NCI-H1417 treated with DMSO at 0.1 percent for 48 hours (cell line): ENCODE data around the gene CLN5.
"Not testable (repeated sequence)": the region's sequence is repeated elsewhere in the genome, so short reads cannot be mapped to it uniquely, and the experiment has no call there.

Source experiments
- DNase-seq: peaks from one replicate; lab custom pipeline; 2025; lab: John Stamatoyannopoulos, UW

CLN5 gene

DNA sequence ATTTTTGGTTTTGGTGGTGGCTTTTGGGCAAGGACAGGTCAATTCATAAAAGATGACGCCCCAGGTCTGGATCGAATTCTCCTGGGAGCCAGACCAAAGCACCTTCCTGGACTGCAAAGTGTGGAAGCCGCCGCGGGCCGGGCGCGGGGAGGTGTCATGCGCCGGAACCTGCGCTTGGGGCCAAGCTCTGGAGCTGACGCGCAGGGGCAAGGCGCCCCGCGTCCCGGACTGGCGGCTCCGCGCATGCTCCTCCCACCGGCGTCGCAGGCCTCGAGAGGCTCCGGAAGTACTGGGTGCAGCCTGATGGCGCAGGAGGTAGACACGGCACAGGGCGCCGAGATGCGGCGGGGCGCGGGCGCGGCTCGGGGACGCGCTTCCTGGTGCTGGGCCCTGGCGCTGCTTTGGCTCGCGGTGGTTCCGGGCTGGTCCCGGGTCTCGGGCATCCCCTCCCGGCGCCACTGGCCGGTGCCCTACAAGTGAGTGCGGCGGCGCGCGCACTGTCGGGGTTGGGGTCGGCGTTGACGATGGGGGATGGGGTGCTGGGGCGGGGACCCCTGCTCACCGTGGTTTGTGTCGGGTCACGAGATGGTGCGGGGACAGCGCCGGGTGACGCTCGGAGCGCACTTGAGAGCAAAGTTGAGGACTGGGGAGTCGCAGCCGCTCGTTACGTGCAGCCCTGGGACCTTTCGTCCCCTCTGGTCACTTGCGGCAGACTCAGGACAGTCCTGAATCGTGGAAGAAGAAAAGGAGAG, at the start of gene CLN5:
CLN5 (plus strand) TSS at position 286 of the 752 bp plus-strand sequence; CDS start at position 304, 18 bp downstream.
- DNase-seq, result peak; percentile 71

DNA sequence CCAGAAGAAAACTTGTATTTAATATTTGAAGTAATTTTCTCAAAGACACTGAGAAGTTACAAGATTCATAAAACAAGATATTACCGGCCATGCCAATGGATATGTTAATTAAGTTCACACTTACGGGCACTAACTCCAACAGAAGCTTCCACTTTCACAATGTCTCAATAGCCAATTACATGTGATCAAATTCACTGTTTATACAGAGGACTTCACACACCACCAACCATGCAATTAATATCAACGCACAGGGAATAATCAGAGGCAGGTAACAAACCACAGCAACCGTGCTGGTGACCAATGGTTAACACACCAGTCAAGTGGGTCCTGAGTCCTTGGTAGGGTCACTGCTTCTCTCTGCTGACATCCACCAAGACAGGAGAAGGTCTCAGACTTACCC, 49.5 kb upstream of the CLN5 start:
- DNase-seq, result no peak

DNA sequence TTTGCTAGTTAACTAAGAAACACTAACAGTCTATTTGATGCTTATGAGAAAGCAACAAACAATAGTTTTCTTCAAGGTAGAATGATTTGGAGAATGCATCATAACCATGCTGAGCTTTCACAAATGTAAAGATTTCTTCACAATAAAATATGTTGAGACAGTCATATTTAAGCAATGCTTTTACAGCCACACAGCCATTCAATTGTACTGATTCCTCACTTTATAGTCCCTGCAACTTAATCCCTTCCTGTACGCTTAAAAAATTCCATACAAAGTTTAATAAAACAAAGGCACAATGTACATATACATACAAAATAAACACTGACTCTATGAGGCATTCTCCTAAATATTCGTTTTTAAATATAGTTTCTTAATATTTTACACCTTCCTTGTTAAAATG, 48.2 kb upstream of the CLN5 start:
- DNase-seq, result no peak

DNA sequence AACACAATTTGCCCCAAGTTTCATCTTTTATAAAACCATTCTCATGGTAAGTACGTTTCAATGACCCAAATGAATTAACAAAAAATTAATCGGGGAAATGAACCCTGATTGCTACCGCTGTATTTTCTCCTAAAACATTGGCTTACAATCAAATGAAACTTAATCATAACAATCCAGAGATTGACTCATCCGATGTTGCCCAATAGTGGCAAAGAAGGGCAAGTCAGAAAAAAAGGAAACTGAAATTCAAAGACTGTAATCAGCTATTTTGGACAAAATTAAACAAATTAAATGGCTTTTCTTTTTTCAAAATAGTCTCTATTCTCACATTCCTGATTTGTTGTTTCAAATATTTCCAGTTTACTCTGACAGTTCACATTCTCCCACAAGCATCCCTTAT, 47.4 kb upstream of the CLN5 start:
- DNase-seq, result no peak

DNA sequence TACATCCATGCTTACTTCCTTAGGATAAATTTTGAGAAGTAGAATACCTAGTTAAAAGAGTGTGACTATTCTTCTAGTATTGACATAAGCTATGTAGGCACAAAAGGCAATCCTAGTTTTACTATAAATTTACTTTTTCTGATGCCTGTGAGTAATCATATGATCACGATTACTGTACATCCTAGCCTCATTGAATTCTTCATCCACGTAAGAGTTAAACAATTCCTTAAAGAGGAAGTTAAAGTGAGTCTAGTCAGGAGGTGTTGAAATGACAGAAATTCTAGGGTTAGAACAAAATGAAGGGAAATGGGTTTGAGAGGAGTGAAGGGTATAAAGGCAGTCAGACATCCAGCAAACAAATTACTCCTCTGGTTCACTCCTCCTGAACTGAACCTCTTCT, 43.7 kb upstream of the CLN5 start, which contains the start of gene ACOD1:
ACOD1 (plus strand) TSS at position 363 of the 400 bp plus-strand sequence. CDS start 48 bp downstream, outside the sequence.
- no peak for DNase-seq

DNA sequence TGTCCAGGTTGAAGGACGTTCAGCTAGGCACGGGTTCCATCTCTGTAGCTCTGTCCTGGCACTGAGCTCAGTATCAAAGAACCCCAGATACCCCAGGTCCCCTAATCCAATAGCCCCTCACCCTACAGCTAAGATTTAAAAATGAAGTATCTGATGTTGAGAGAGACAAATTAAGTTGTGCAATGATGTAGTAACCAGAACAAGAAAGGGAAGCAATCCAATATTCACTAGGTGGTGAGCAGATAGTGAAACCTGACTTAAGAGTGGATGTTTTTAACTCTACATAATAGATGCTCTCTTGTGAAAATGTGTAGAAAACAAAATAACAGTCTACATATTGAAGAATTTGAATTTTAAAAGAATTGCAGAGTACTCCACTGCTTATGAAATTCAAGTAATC, 41.8 kb upstream of the CLN5 start:
- DNase-seq, result no peak

DNA sequence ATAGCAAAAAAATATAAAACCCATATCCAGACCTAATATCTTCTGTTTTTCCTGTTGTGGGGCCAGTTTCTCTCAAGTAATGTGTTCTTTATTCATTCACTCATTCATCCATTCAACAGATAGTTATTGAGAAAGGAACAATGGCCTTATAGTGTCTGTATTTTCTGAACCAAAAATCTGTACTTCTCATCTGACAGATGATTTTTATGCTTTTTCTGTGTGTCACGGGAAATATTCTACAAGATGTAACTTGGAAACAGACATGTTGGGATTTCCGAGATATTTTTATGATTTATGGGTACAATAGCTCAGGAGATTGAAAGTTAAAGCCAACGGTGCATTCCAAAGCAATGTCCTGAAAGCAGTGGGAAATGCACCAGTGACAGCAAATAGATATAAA, 37.9 kb upstream of the CLN5 start:
- DNase-seq, result no peak

DNA sequence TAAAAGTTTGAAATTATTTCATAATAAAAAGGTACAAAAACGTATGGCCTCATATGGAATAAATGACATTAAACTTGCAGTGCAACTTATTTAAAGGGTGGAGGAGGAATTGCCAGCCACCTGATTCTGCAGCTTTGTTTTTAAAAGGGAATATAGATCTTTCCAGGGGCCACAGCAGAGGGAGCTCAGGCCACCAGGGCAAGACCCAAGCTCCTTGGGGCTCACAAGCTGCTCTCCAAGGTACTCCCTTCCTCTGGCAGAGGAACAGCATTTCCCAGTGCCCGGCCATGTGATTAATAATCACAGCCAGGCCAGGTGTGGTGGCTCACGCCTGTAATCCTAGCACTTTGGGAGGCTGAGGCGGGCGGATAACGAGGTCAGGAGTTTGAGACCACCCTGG, 37.3 kb upstream of the CLN5 start:
- no peak for DNase-seq

DNA sequence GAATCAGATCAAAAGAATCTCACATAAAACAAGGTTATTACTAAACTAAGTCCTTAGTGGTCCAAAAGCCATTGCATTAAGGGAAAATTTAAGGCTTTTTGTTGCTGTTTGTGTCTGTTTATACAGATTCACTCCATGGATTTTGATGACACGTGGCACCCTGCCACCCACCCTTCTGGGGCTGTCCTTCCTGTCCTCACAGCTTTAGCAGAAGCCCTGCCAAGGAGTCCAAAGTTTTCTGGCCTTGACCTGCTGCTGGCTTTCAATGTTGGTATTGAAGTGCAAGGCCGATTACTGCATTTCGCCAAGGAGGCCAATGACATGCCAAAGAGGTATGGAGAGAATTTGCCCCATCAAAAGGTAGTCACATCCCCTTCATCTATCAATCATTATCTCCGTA, 36.7 kb upstream of the CLN5 start:
- DNase-seq, result no peak

DNA sequence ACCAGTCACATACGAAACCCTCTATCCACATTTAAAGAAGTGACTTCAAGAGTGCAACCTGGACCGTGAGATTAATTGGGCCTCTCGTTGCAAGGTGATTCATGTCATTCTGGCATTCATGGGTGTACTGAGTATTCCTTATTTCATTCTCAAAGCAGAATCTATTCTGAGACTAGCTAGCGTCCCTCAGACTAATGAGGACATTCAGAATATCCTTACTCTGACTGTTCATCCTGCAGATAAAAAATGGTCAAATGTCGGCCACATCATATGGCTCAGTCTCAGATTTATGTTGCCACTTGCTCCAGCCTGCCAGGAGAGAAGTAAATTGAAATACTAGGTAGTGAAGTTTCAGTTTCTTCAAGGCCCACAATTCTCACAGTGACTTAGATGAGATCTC, 36.2 kb upstream of the CLN5 start:
- DNase-seq, result no peak

DNA sequence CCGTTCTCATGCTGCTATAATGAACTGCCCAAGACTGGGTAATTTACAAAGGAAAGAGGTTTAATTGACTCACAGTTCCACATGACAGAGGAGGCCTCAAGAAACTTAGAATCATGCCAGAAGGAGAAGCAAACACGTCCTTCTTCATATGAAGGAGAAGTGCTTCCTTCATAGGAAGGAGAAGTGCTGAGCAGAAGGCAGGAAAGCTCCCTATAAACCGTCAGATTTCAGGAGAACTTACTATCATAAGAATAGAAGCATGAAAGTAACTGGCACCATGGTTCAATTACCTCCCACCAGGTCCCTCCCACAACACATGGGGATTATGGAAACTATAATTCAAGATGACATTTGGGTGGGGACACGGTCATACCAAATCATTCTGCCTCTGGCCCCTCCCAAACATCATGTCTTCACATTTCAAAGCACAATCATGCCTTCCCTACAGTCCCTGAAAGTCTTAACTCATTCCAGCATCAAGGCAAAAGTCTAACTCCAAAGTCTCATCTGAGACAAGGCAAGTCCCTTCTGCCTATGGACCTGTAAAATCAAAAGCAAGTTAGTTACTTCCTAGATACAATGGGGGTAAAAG, 32.9 kb upstream of the CLN5 start:
- DNase-seq, result no peak

DNA sequence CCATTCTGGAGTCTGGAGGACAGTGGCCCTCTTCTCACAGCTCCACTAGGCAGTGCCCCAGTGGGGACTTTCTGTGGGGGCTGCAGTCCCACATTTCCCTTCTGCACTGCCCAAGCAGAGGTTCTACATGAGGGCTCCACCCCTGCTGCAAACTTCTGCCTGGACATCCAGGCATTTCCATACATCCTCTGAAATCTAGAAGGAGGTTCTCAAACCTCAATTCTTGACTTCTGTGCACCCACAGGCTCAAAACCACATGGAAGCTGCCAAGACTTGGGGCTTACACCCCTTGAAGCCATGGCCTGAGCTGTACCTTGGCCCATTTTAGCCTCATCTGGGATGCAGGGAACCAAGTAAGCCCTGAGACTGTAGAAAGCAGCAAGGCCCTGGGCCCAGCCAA, 32.1 kb upstream of the CLN5 start:
- DNase-seq, result not testable (repeated sequence)

DNA sequence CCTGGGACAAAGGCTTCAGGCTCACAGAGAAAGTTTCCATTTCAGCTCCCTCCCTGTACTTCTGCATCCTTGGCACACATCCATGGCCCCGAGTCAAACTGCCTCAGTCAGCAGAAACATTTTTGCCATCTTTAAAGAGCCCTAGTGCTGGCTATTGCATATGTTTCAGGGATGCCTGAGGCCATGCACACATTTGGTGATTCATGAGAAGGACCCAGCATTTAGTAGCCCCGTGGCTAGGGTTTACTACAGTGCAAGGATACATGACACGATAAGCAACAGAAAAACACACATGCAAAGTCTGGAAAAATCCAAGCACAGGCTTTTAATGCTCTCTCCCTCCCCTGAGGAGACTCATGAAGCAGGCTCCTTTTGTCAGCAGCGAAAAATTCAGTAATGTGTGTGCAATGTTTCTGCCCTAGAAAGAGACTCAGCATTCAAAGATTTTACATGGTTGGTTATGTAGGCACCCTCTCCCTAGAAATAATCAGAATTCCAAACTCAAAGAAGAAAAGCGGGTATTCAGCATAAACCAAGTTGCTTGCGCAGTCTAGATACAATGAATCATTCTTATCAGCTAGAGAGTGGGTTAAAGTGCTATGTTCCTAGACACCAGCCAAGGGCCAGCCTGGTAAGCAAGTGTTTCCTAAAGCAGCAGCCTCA, 26.0 kb upstream of the CLN5 start:
- DNase-seq, result no peak

DNA sequence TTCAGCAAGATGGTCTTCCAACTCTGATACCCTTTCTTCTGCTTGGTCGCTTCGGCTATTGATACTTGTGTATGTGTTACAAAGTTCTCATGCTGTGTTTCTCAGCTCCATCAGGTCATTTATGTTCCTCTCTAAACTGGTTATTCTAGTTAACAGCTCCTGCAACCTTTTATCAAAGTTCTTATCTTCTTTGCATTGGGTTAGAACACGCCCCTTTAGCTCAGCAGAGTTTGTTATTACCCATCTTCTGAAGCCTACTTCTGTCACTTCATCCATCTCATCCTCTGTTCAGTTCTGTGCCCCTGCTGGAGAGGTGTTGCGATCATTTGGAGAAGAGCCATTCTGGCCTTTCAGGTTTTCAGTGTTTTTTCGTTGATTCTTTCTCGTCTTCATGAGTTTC, 24.9 kb upstream of the CLN5 start:
- no peak for DNase-seq

DNA sequence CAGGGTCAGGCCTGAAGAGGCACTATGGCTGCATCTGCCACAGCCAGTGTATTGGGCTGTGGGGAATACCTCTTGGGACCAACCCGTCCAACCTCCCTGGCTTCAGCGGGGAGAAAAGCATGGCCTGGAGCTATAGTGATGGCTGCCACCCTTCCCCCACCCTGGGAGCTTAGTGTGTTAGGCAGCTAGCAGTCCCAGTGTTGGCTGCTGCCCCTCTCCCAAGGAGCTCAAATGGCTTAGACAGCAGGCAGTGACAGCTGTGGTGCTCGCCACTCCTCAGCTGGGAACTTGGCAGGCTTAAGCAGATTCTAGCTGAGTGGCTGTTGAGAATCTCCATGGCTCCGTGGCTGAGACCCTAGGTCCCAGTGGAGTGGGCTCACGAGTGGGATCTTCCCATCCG, 23.8 kb upstream of the CLN5 start:
- DNase-seq, result no peak

DNA sequence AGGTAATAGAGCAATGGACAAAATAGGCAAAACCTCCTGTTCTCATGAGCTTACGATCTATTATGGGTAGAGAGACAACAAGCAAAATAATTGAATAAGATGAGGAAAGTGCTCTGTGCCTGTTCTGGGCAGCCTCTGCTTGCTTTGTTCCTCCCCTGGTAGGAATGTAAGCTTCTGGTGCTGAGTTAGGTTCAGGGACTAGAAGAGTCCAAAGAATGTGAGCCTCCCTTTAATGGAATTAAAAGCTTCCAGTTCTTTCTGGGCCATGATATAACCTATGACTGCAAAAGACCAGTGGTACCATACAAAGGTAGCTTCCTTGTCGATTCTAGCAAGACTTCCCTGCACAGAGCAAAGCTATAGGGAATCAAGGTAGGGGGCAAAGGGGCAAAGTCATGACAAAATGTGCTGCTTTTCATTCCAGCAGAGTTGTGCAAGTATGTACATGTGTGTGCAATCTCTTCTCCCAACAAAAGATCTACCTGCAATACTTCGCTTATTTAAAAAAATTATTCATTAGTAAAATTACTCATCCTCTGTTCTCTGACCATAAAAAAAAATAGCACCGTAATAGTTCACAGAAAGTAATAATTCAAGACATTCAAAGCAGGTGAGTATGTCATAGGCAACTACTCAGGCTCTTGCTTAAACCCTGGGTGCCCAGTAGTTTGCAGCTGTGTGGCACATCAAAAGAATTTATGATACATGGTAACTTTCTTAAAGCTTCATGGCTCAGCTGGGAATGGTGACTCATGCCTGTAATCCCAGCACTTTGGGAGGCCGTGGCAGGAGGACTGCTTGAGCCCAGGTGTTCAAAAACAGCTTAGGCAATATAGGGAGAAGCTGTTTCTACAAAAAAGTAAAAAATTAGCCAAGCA, 22.2 kb upstream of the CLN5 start:
- no peak for DNase-seq

DNA sequence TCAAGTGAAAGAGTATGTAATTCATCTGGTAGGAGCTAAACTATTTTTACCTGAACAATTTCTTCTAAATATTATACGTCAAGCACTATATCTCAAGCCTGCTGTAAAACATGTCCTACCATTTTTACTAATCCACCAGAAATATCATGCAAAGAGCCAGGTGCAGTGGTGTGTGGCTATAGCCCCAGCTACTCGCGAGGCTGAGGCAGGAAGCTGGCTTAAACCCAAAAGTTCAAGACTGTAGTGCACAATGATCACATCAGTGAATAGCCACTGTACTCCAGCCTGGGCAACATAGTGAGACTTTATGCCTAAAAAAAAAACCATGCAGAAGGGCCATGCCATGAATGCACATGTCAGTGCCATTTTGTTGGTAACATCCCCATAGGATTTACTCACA, 20.7 kb upstream of the CLN5 start:
- no peak for DNase-seq

DNA sequence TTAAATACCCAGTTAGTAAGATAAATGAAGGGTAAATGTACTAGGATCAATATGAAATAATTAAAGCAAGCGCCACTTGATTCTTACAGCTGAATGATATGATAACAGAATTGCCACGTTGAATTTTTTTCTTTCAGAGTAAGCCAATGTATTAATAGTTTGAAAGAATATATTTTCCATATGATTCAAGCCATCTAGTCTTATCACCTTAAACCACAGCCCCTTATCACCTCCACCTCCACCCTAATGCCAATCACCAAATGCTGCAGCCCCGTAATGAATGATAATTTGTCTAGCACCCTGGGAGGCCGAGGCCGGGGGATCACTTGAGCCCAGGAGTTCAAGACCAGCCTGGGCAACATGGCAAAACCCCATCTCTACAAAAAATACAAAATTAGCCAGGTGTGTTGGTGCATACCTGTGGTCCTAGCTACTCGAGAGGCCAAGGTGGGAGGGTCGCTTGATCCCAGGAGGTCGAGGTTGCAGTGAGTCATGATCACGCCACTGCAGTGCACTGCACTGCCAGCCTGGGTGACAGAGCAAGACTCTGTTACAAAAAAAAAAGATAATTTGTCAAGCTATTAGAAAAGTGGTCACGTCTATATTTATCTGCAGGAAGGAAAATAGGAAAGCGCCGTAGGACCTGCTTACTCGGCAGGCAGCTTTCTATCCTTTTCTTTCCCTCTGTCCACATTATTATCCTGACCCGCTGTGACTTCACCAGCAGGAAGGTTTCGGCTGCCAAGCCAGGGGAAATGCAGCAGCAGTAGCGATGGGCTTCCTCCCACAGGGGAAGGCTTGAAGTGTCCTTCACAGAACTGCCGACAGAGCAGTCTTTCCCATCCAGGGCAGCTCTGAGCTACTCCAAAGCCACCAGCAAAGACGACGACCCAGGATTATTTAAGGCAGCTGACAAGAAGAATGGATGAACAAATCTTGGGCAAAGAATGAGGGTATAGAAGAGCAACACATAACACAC, 19.7 kb upstream of the CLN5 start:
- no peak for DNase-seq

DNA sequence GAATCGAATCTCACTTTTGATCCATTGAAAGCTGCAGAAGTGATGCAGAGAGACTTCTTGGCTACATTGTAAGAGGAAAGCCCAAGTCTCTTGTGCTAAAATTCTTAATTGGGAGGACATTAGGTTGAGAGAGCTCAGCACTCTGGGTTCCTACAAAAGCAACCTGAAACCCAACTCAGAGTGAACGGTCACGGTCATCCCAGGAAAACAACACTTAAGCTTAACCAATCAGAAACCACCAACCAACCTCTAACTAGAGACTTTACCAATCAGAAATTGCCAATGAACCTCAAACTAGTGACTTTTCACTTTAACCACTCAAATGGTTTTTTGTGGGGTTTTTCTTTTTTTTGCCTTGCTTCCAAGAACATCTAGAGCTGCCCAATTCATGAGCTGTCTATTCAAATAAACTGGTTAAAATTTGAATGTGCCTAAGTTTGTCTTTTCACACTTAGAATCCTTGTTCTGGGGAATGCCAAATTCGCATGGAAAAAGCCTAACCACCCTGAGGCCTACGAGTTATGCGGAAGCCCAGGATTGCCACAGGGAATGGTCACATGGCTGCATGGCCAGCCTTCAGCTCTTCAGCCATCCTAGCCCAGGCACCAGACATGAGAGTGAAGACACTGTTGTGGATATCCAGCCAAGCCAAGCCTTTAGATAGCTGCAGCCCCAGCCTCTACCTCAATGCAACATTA, 17.8 kb upstream of the CLN5 start:
- DNase-seq, result no peak

DNA sequence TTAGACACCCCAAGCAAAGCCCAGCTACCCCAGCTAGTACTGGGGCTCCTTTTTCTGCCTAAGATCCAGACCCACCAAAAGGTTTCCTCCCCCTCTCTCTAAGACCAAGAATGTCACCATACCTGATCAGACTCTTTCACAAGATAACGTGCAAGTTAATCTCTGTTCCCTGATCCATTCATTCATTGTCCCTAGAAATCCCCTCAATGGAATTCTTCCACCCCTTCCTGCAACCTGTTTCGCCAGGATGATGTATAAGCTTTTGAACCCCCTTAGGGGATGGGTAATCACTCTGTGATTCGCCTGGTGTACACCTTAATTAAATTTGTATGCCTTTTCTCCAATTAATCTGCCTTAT, 17.3 kb upstream of the CLN5 start:
- DNase-seq, result no peak

DNA sequence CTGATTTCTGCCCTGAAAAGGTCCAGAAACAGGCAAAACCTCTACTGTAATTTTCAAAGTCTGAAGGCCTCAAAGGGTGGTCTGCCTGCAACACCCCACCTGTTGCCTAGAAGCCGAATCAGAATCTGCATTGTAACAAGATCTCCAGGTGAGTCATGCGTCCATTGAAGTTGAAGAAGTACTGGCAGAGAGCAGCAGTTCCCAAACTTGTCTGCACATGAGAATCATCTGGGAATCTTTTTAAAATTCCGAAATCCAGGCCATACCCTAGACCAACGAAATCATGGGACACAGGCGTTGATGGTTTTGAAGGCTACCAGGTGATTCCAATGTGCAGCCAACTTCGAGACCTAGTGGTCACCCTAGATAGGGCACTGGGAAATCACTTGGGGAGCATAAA, 16.0 kb upstream of the CLN5 start:
- no peak for DNase-seq
